Fibroblast of lung (primary cell): Measurements from ENCODE around the gene LUZP4.

Experiments used
- EZH2 ChIP-seq: IDR thresholded peaks from 2 replicates; pipeline ENCODE4 v1.5.1; 2012; ENCODE audit warnings: low read length, control low read depth, mild to moderate bottlenecking; ENCODE audit errors: missing control alignments
- TF ChIP-seq, protein P1 (sequence below), 2 donors: IDR thresholded peaks in 1 of 2; conservative IDR thresholded peaks in 1 of 2; 1 replicate in 1 of 2; 2 replicates in 1 of 2; pipeline ENCODE4 v1.5.1; 2011 to 2012; ENCODE audit warnings: low read length in 2 of 2, control low read depth in 1 of 2, inconsistent platforms in 1 of 2, low read depth in 1 of 2, mild to moderate bottlenecking in 1 of 2

- TF ChIP-seq, protein P1, sequence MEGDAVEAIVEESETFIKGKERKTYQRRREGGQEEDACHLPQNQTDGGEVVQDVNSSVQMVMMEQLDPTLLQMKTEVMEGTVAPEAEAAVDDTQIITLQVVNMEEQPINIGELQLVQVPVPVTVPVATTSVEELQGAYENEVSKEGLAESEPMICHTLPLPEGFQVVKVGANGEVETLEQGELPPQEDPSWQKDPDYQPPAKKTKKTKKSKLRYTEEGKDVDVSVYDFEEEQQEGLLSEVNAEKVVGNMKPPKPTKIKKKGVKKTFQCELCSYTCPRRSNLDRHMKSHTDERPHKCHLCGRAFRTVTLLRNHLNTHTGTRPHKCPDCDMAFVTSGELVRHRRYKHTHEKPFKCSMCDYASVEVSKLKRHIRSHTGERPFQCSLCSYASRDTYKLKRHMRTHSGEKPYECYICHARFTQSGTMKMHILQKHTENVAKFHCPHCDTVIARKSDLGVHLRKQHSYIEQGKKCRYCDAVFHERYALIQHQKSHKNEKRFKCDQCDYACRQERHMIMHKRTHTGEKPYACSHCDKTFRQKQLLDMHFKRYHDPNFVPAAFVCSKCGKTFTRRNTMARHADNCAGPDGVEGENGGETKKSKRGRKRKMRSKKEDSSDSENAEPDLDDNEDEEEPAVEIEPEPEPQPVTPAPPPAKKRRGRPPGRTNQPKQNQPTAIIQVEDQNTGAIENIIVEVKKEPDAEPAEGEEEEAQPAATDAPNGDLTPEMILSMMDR (conservative IDR thresholded peaks at IDR 0.05 in 1 of 2, IDR thresholded peaks at IDR 0.05 in 1 of 2; ENCODE audit: low read depth in 1 of 2, low read length in 2 of 2): no peak
- TF ChIP-seq EZH2: no peak
Observed at GRCh38 chrX:115257711-115258110, 31.8 kb upstream of the LUZP4 start.
